Colonic mucosa (tissue), 4 donors: ENCODE results near the gene BABAM1. TPM values are rescaled to one million over a fixed set of nuclear protein-coding genes. Genes with fewer than 3 reads are reported as not detected.

Experiments used
- DNase-seq: peaks from one replicate; pipeline ENCODE4 v3.0.0-alpha.2; 2020
- H3K27ac ChIP-seq: fragments of 200-600 bp; one replicate; pipeline ENCODE4 v1.8.0; 2021
- H3K27me3 ChIP-seq: fragments of 200-600 bp; one replicate; pipeline ENCODE4 v1.8.0; 2021
- H3K36me3 ChIP-seq: fragments of 200-600 bp; one replicate; pipeline ENCODE4 v1.8.0; 2021
- H3K4me1 ChIP-seq: fragments of 200-600 bp; one replicate; pipeline ENCODE4 v1.8.0; 2021; ENCODE audit warnings: mild to moderate bottlenecking
- H3K4me3 ChIP-seq: fragments of 200-600 bp; one replicate; pipeline ENCODE4 v1.8.0; 2021
- H3K9ac ChIP-seq, 2 donors: one replicate each; pipeline ENCODE4 v1.7.0; 2013; ENCODE audit warnings: control low read depth in 2 of 2, low read depth in 2 of 2, low read length in 2 of 2
- H3K9me3 ChIP-seq: fragments of 200-600 bp; one replicate; pipeline ENCODE4 v1.8.0; 2021
- CTCF ChIP-seq: fragments of 200-600 bp; IDR thresholded peaks from one replicate; pipeline ENCODE4 v1.8.0; 2022; ENCODE audit warnings: antibody characterized with exemption, mild to moderate bottlenecking
- intact Hi-C: fragments of 100-400 bp; cut with DNase I; formaldehyde crosslinking; loops from one replicate; pipeline ENCODE4 v1.14.1; 2022
- total RNA-seq, 2 donors: library from RNA; stranded (reverse); fragmentation: NEBNext Ultra II Directional in 1 of 2; extraction: Animal tissue kit (Norgen Biotek cat#: 25700) in 1 of 2; gene quantifications; one replicate each; pipeline ENCODE4 v1.2.1, GENCODE V29; 2021
- donor health status: healthy.
- donor health status: DM: no; HTN: no; CAD: no.
- donor health status: DM: no; HTN: no; CAD: no.

BABAM1 gene
- total RNA-seq, 2 donors from 2014 or later: 73.7 to 94.7 TPM

DNA sequence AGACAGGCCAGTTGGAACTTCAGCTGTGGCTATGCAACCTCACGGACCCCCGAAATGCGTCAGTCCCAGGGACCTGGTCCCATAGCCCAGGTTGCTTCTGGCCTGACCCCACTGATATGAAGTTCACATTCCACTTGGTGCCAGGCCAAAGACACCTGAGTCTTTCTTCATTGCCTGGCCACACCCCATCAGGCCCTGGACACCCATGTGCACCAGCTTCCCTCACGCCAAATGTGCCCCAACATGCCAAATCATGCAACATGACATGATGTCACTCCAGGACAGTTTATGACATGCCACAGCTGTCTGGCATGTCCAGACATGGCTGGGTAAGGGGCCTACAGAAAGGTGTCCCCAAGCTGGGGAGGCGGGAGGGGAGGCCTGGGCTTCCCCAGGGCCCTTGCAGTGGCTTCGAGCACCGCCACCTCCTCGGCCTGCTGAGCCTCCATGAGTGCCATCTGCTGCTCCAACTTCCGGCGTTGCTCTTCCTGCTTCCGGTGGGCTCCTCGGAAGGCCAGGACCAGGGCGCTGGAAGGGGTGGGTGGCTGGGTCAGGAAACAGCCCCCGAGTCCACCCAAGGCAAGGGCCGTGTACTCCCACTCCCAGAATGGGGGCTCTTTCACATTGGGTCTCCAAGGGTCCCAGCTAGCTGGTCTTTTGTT is 17.2 kb upstream of the BABAM1 start:
- DNase-seq: no peak
- intact Hi-C loops: no loop called here
- Histone ChIP-seq H3K4me1 (peaks cover 23% of the 10 kb centered on the region), H3K9ac (peak overlapping the region in 1 of 2 donors; percentile 26), H3K4me3 (no peak overlapping the region), H3K36me3 (no peaks in the 10 kb centered on the region), H3K27ac (peak overlapping the region; percentile 93), H3K27me3 (no peaks in the 10 kb centered on the region), H3K9me3 (no peaks in the 10 kb centered on the region)
- no peak for TF ChIP-seq CTCF

GRCh38 chr19:17254636-17255035 is 12.6 kb upstream of the BABAM1 start:
- H3K9ac ChIP-seq: no peak overlapping the region
- DNase-seq: no peak
- no peaks in the 10 kb centered on the region for H3K9me3 ChIP-seq
- H3K27ac ChIP-seq: no peak overlapping the region
- intact Hi-C loops: no loop called here
- no peak for TF ChIP-seq CTCF
- no peak overlapping the region for H3K4me3 ChIP-seq
- no peaks in the 10 kb centered on the region for H3K27me3 ChIP-seq
- H3K36me3 ChIP-seq: no peaks in the 10 kb centered on the region
- H3K4me1 ChIP-seq: no peaks in the 10 kb centered on the region

DNA sequence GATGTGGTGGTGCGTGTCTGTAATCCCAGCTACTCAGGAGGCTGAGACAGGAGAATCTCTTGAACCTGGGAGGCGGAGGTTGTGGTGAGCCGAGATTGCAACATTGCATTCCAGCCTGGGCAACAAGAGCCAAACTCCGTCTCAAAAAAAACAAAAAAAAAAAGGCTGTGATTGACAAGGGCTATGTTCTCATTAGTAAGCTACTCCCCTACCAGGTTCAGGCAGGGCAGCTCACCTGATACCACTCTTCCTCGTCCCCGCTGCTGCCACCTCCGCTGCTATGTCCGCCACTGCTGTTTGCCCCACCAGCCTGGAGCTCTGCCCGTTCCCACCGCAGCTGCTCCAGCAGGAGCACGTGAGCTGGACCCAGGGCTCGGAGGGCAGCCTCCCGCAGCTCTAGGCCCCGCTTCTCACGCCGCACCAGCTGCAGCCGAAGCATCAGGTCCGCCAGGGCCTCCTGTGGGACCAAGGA is 12.1 kb upstream of the BABAM1 start:
- no peak for TF ChIP-seq CTCF
- no peak overlapping the region for H3K4me3 ChIP-seq
- no peaks in the 10 kb centered on the region for H3K27me3 ChIP-seq
- DNase-seq: no peak
- H3K36me3 ChIP-seq: no peaks in the 10 kb centered on the region
- intact Hi-C loops: no loop called here
- H3K27ac ChIP-seq: no peak overlapping the region
- H3K9ac ChIP-seq: no peak overlapping the region
- no peaks in the 10 kb centered on the region for H3K4me1 ChIP-seq
- no peaks in the 10 kb centered on the region for H3K9me3 ChIP-seq

GRCh38 chr19:17256130-17256529 is 11.1 kb upstream of the BABAM1 start:
- TF ChIP-seq CTCF: no peak
- Histone ChIP-seq H3K27me3 (no peaks in the 10 kb centered on the region), H3K27ac (no peak overlapping the region), H3K9ac (no peak overlapping the region), H3K4me1 (peaks cover 3% of the 10 kb centered on the region), H3K4me3 (no peak overlapping the region), H3K9me3 (no peaks in the 10 kb centered on the region), H3K36me3 (no peaks in the 10 kb centered on the region)
- intact Hi-C loops: no loop called here
- no peak for DNase-seq

- no peak overlapping the region for H3K27ac ChIP-seq
- intact Hi-C loops: no loop called here
- no peak overlapping the region for H3K9ac ChIP-seq
- DNase-seq: no peak
- no peaks in the 10 kb centered on the region for H3K27me3 ChIP-seq
- peaks cover 3% of the 10 kb centered on the region for H3K4me1 ChIP-seq
- no peaks in the 10 kb centered on the region for H3K36me3 ChIP-seq
- H3K4me3 ChIP-seq: no peak overlapping the region
- TF ChIP-seq CTCF: no peak
- no peaks in the 10 kb centered on the region for H3K9me3 ChIP-seq
Measured at GRCh38 chr19:17259118-17259780, 8.0 kb upstream of the BABAM1 start.
